ENCODE measurements around the gene HSCB. TPM values are rescaled to one million over a fixed set of nuclear protein-coding genes. Genes with fewer than 3 reads are reported as not detected.
"Not testable (repeated sequence)": the region's sequence is repeated elsewhere in the genome, so short reads cannot be mapped to it uniquely, and the experiment has no call there.

Gene HSCB
- total RNA-seq, 1 experiment from 2014 or later: 19.2 TPM

GRCh38 chr22:28762000-28762399 is 20.2 kb downstream of the HSCB start:
- not testable (repeated sequence) for H3K27ac Mint-ChIP-seq
- POLR2A ChIA-PET: interaction anchor here (1.6 to 2.4 kb wide), 2 partner anchors 11 to 21 kb away, joined by 8 to 13 read pairs; partner anchors contain the start of genes CCDC117, CHEK2 and HSCB
- peaks cover 19% of the 10 kb centered on the region for H3K9me3 Mint-ChIP-seq

GRCh38 chr22:28766628-28767027 is 24.8 kb downstream of the HSCB start:
- H3K27me3 Mint-ChIP-seq (ENCODE audit: low read depth): no peaks in the 10 kb centered on the region
- H3K9me3 Mint-ChIP-seq: peaks cover 22% of the 10 kb centered on the region
- H3K36me3 Mint-ChIP-seq: 0 out of 2 replicates have a peak, but pooled peaks cover 2% of the 10 kb centered on the region
- POLR2A ChIA-PET: interaction anchor here (0.6 kb wide), 1 partner anchor 95 kb away, joined by 3 read pairs; no protein-coding TSS in a partner anchor
- TF ChIP-seq ATF3 (CRISPR knock-in tag; conservative IDR thresholded peaks at IDR 0.05): no peak
- no peak for TF ChIP-seq ZNF396 (CRISPR knock-in tag; IDR thresholded peaks at IDR 0.05; ENCODE audit: borderline replicate concordance)
- no peak for TF ChIP-seq ESRRA (CRISPR knock-in tag; IDR thresholded peaks at IDR 0.05; ENCODE audit: borderline replicate concordance)
- no peak for TF ChIP-seq RORB (CRISPR knock-in tag; IDR thresholded peaks at IDR 0.05)
- TF ChIP-seq TCF7 (CRISPR knock-in tag; IDR thresholded peaks at IDR 0.05; ENCODE audit: low read depth): no peak
- TF ChIP-seq NR2C2 (CRISPR knock-in tag; IDR thresholded peaks at IDR 0.05): no peak
- no peak for TF ChIP-seq ZNF263 (CRISPR knock-in tag; IDR thresholded peaks at IDR 0.05; ENCODE audit: low read depth)
- no peak for TF ChIP-seq FOXJ3 (CRISPR knock-in tag; IDR thresholded peaks at IDR 0.05; ENCODE audit: borderline replicate concordance)
- no peak for TF ChIP-seq ATF6 (CRISPR knock-in tag; IDR thresholded peaks at IDR 0.05)
- TF ChIP-seq NR3C1 (CRISPR knock-in tag; conservative IDR thresholded peaks at IDR 0.05; ENCODE audit: low read depth): no peak
- TF ChIP-seq ZNF416 (CRISPR knock-in tag; IDR thresholded peaks at IDR 0.05): no peak
- TF ChIP-seq ZMAT4 (CRISPR knock-in tag; IDR thresholded peaks at IDR 0.05): no peak
- TF ChIP-seq ZNF138 (CRISPR knock-in tag; conservative IDR thresholded peaks at IDR 0.05): no peak
- TF ChIP-seq CBFB (CRISPR knock-in tag; IDR thresholded peaks at IDR 0.05; ENCODE audit: low read depth): no peak
- no peak for TF ChIP-seq E2F5 (CRISPR knock-in tag; IDR thresholded peaks at IDR 0.05)
- no peak for TF ChIP-seq CREM (CRISPR knock-in tag; IDR thresholded peaks at IDR 0.05)
- TF ChIP-seq NFE2L1 (CRISPR knock-in tag; IDR thresholded peaks at IDR 0.05): no peak
- no peak for TF ChIP-seq ATF1 (CRISPR knock-in tag; IDR thresholded peaks at IDR 0.05)
- TF ChIP-seq ZNF671 (CRISPR knock-in tag; IDR thresholded peaks at IDR 0.05): no peak
- no peak for TF ChIP-seq USF2 (CRISPR knock-in tag; IDR thresholded peaks at IDR 0.05)
- ATAC-seq (no peak), DNase-seq (ENCODE audit: low spot score) (no peak)
- H3K4me3 Mint-ChIP-seq: no peak overlapping the region
- CTCF ChIA-PET: no interaction called here
- peaks cover 9% of the 10 kb centered on the region for H3K4me1 Mint-ChIP-seq
- no peak overlapping the region for H3K27ac Mint-ChIP-seq

More at GRCh38 chr22:28762000-28762399, 20.2 kb downstream of the HSCB start:
- DNase-seq (ENCODE audit: low spot score); H3K27me3 Mint-ChIP-seq (ENCODE audit: low read depth); ATAC-seq; CTCF ChIA-PET; H3K4me3 Mint-ChIP-seq: not testable (repeated sequence)
- TF ChIP-seq ZNF121 (CRISPR knock-in tag; IDR thresholded peaks at IDR 0.05): peak; percentile 93
- peaks cover 14% of the 10 kb centered on the region for H3K36me3 Mint-ChIP-seq
- H3K4me1 Mint-ChIP-seq: peaks cover 29% of the 10 kb centered on the region
